ENCODE results near the gene A4GALT.

A4GALT gene

GRCh38 chr22:42692239-42693054, 28.2 kb downstream of the A4GALT start:
- peak; percentile 70 for TF ChIP-seq CTCF (IDR thresholded peaks at IDR 0.05; ENCODE audit: insufficient read depth, low read length, poor library complexity, severe bottlenecking)
- no peaks in the 10 kb centered on the region for H3K27me3 ChIP-seq (replicated peaks; ENCODE audit: control insufficient read depth, insufficient read depth, low read length)
- DNase-seq (ENCODE audit: extremely low read depth, insufficient read length), result peak; percentile 66

GRCh38 chr22:42691440-42691839, 29.2 kb downstream of the A4GALT start:
- H3K27me3 ChIP-seq (replicated peaks; ENCODE audit: control insufficient read depth, insufficient read depth, low read length), result no peaks in the 10 kb centered on the region
- no peak for TF ChIP-seq CTCF (IDR thresholded peaks at IDR 0.05; ENCODE audit: insufficient read depth, low read length, poor library complexity, severe bottlenecking)
- H3K36me3 ChIP-seq (ENCODE audit: control insufficient read depth, insufficient read depth, low read length), result peaks cover 10% of the 10 kb centered on the region
- no peak overlapping the region for H3K4me3 ChIP-seq (replicated peaks; ENCODE audit: low read depth, low read length)
- DNase-seq (ENCODE audit: extremely low read depth, insufficient read length), result no peak

More at GRCh38 chr22:42692239-42693054, 28.2 kb downstream of the A4GALT start:
- no peak overlapping the region for H3K4me3 ChIP-seq (replicated peaks; ENCODE audit: low read depth, low read length)
- peaks cover 10% of the 10 kb centered on the region for H3K36me3 ChIP-seq (ENCODE audit: control insufficient read depth, insufficient read depth, low read length)

GRCh38 chr22:42688241-42689211, 32.1 kb downstream of the A4GALT start:
- Histone ChIP-seq H3K27me3 (replicated peaks; ENCODE audit: control insufficient read depth, insufficient read depth, low read length) (no peaks in the 10 kb centered on the region), H3K4me3 (replicated peaks; ENCODE audit: low read depth, low read length) (no peak overlapping the region), H3K36me3 (ENCODE audit: control insufficient read depth, insufficient read depth, low read length) (peaks cover 2% of the 10 kb centered on the region; the same call in 1 of the 2 replicates)
- DNase-seq (ENCODE audit: extremely low read depth, insufficient read length), result no peak
- no peak for TF ChIP-seq CTCF (IDR thresholded peaks at IDR 0.05; ENCODE audit: insufficient read depth, low read length, poor library complexity, severe bottlenecking)

DNA sequence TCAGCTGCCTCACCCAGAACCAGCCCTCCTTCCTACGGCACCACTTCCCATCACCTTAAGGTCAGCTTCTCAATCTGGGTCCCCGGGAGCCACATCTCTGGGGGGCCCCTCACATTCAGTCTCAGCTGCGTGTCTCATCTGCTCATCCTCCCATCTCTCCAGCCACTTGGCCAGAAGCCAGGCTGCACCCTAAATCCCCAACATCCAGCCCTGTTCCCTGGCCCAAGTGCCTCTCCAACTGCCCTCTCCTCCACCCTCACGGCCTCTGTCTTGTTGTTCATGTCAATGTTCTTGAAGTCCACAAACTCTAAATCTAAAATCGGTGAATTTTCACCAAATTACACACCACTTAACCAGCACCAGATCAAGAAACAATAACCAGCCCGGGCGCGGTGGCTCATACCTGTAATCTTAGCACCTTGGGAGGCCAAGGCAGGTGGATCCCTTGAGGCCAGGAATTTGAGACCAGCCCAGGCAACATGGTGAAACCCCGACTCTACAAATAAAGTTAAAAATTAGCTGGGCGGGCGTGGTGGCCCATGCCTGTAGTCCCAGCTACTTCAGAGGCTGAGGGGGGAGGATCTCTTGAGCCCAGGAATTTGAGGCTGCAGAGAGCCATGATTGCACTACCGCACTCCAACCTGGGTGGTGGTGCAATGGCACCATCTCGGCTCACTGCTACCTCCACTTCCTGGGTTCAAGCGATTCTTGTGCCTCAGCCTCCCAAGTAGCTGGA, 33.7 kb downstream of the A4GALT start:
- no peaks in the 10 kb centered on the region for H3K27me3 ChIP-seq (replicated peaks; ENCODE audit: control insufficient read depth, insufficient read depth, low read length)
- no peak overlapping the region for H3K4me3 ChIP-seq (replicated peaks; ENCODE audit: low read depth, low read length)
- no peak for TF ChIP-seq CTCF (IDR thresholded peaks at IDR 0.05; ENCODE audit: insufficient read depth, low read length, poor library complexity, severe bottlenecking)
- H3K36me3 ChIP-seq (ENCODE audit: control insufficient read depth, insufficient read depth, low read length), result peaks cover 2% of the 10 kb centered on the region; the same call in 1 of the 2 replicates
- no peak for DNase-seq (ENCODE audit: extremely low read depth, insufficient read length)

- no peak for DNase-seq (ENCODE audit: extremely low read depth, insufficient read length)
- peaks cover 2% of the 10 kb centered on the region; the same call in 1 of the 2 replicates for H3K36me3 ChIP-seq (ENCODE audit: control insufficient read depth, insufficient read depth, low read length)
- no peaks in the 10 kb centered on the region for H3K27me3 ChIP-seq (replicated peaks; ENCODE audit: control insufficient read depth, insufficient read depth, low read length)
- TF ChIP-seq CTCF (IDR thresholded peaks at IDR 0.05; ENCODE audit: insufficient read depth, low read length, poor library complexity, severe bottlenecking), result no peak
- no peak overlapping the region for H3K4me3 ChIP-seq (replicated peaks; ENCODE audit: low read depth, low read length)
Measured at GRCh38 chr22:42685941-42686653, 34.6 kb downstream of the A4GALT start.
